LNCAP (cell line): ENCODE measurements around the gene PCDH12.
A peak's percentile ranks its signal among the peaks of the same experiment; 100 is the strongest.

Experiments
- CTCF ChIP-seq: fragments of 450-650 bp; IDR thresholded peaks from 2 replicates; pipeline ENCODE4 v1.5.1; 2017; ENCODE audit warnings: mild to moderate bottlenecking

Gene PCDH12

GRCh38 chr5:141961466-141961865 is 3.5 kb upstream of the PCDH12 start:
- TF ChIP-seq CTCF = no peak

- TF ChIP-seq CTCF = peak; percentile 79
These were observed 2.7 kb upstream of the PCDH12 start for GRCh38 chr5:141960449-141961323.

GRCh38 chr5:141960018-141960417 is 2.0 kb upstream of the PCDH12 start:
- TF ChIP-seq CTCF = peak; percentile 43

GRCh38 chr5:141958546-141959172 is 657 bp upstream of the PCDH12 start:
- no peak for TF ChIP-seq CTCF

GRCh38 chr5:141957367-141957996 is 520 bp downstream of the PCDH12 start:
- no peak for TF ChIP-seq CTCF

- TF ChIP-seq CTCF = no peak
These were observed 3.8 kb downstream of the PCDH12 start for GRCh38 chr5:141954194-141954593.

GRCh38 chr5:141952020-141952419 is 6.0 kb downstream of the PCDH12 start:
- no peak for TF ChIP-seq CTCF
